ENCODE measurements around the gene AMOTL1. TPM values are rescaled to one million over a fixed set of nuclear protein-coding genes. Genes with fewer than 3 reads are reported as not detected.

The AMOTL1 gene
- polyA plus RNA-seq, 1 of the 3 experiments (the other 2 are of a cell fraction), result 10.7 TPM

- WGBS (ENCODE audit: low lambda C conversion rate), result 91% methylated on average over 5 of the region's 5 CpGs
- no peaks in the 10 kb centered on the region for H3K27me3 ChIP-seq (ENCODE audit: insufficient read depth)
Measured at GRCh38 chr11:94868468-94868867, 100.3 kb downstream of the AMOTL1 start.

GRCh38 chr11:94869186-94869585 is 101.0 kb downstream of the AMOTL1 start:
- no peak overlapping the region for H3K27ac ChIP-seq (ENCODE audit: low read depth in 2 of 2, low read length in 1 of 2)
- CTCF ChIA-PET, result no interaction called here

More at GRCh38 chr11:94868468-94868867, 100.3 kb downstream of the AMOTL1 start:
- TF ChIP-seq POLR2AphosphoS5 (IDR thresholded peaks at IDR 0.05; ENCODE audit: low read depth, low read length) (no peak), NRF1 (IDR thresholded peaks at IDR 0.05; ENCODE audit: low read depth, low read length) (no peak)
- CTCF ChIA-PET, result interaction anchor here (1.1 to 2.1 kb wide), 2 partner anchors 29 to 245 kb away, joined by 3 to 9 read pairs; no protein-coding TSS in a partner anchor
- H4K20me1 ChIP-seq (ENCODE audit: insufficient read depth), result no peaks in the 10 kb centered on the region
- DNase-seq, result no peak
- no peaks in the 10 kb centered on the region for H3K79me2 ChIP-seq (ENCODE audit: insufficient read depth)
- H2AFZ ChIP-seq (ENCODE audit: low read depth), result no peak overlapping the region
- no peak overlapping the region for H3K4me3 ChIP-seq (ENCODE audit: low read depth in 2 of 2, low read length in 1 of 2)
- H3K4me1 ChIP-seq (ENCODE audit: control insufficient read depth in 1 of 2, insufficient read depth in 2 of 2, low read depth in 1 of 2, low read length in 1 of 2), result no peaks in the 10 kb centered on the region; a peak in 1 of 4 replicates
- no peak overlapping the region for H3K27ac ChIP-seq (ENCODE audit: low read depth in 2 of 2, low read length in 1 of 2)
- no peak overlapping the region for H3K4me2 ChIP-seq
- no peak overlapping the region for H3K9ac ChIP-seq
- no peaks in the 10 kb centered on the region for H3K9me3 ChIP-seq
- no peaks in the 10 kb centered on the region for H3F3A ChIP-seq (replicated peaks; ENCODE audit: insufficient read depth)
- no peaks in the 10 kb centered on the region for H3K9me2 ChIP-seq
- H3K36me3 ChIP-seq (replicated peaks in 1 of 2; ENCODE audit: control insufficient read depth in 1 of 2, insufficient read depth in 2 of 2, low read length in 1 of 2), result peaks cover 27 to 83% of the 10 kb centered on the region in 2 experiments
- POLR2A ChIA-PET, result no interaction called here

GRCh38 chr11:94870422-94870821 is 102.3 kb downstream of the AMOTL1 start:
- no peaks in the 10 kb centered on the region for H3K9me3 ChIP-seq
- H3K36me3 ChIP-seq (replicated peaks in 1 of 2; ENCODE audit: control insufficient read depth in 1 of 2, insufficient read depth in 2 of 2, low read length in 1 of 2), result peaks cover 17 to 80% of the 10 kb centered on the region in 2 experiments
- no peak for DNase-seq
- H3K4me1 ChIP-seq (ENCODE audit: control insufficient read depth in 1 of 2, insufficient read depth in 2 of 2, low read depth in 1 of 2, low read length in 1 of 2), result no peaks in the 10 kb centered on the region
- ChIA-PET CTCF (interaction anchor here (1.5 kb wide), 1 partner anchor 27 kb away, joined by 3 read pairs; no protein-coding TSS in a partner anchor), POLR2A (no interaction called here)
- H3F3A ChIP-seq (replicated peaks; ENCODE audit: insufficient read depth), result no peaks in the 10 kb centered on the region
- no peak for TF ChIP-seq RCOR1 (IDR thresholded peaks at IDR 0.05; ENCODE audit: low read length)
- no peak for TF ChIP-seq NFIC (IDR thresholded peaks at IDR 0.05; ENCODE audit: borderline replicate concordance)
- WGBS (ENCODE audit: low lambda C conversion rate), result 80% methylated on average over 3 of the region's 5 CpGs
- no peak overlapping the region for H3K9ac ChIP-seq
- no peaks in the 10 kb centered on the region for H3K27me3 ChIP-seq (ENCODE audit: insufficient read depth)
- H3K79me2 ChIP-seq (ENCODE audit: insufficient read depth), result no peaks in the 10 kb centered on the region
- no peak overlapping the region for H2AFZ ChIP-seq (ENCODE audit: low read depth)
- no peak overlapping the region for H3K27ac ChIP-seq (ENCODE audit: low read depth in 2 of 2, low read length in 1 of 2)
- H4K20me1 ChIP-seq (ENCODE audit: insufficient read depth), result no peaks in the 10 kb centered on the region
- no peak overlapping the region for H3K4me3 ChIP-seq (ENCODE audit: low read depth in 2 of 2, low read length in 1 of 2)
- H3K4me2 ChIP-seq, result no peak overlapping the region
- no peaks in the 10 kb centered on the region for H3K9me2 ChIP-seq

More at GRCh38 chr11:94869186-94869585, 101.0 kb downstream of the AMOTL1 start:
- Histone ChIP-seq H2AFZ (ENCODE audit: low read depth) (no peak overlapping the region), H3K9me2 (no peaks in the 10 kb centered on the region), H3K27me3 (ENCODE audit: insufficient read depth) (no peaks in the 10 kb centered on the region), H4K20me1 (ENCODE audit: insufficient read depth) (no peaks in the 10 kb centered on the region), H3K79me2 (ENCODE audit: insufficient read depth) (no peaks in the 10 kb centered on the region), H3K4me3 (ENCODE audit: low read depth in 2 of 2, low read length in 1 of 2) (no peak overlapping the region), H3K9ac (no peak overlapping the region), H3K4me1 (ENCODE audit: control insufficient read depth in 1 of 2, insufficient read depth in 2 of 2, low read depth in 1 of 2, low read length in 1 of 2) (no peaks in the 10 kb centered on the region), H3K4me2 (no peak overlapping the region), H3F3A (replicated peaks; ENCODE audit: insufficient read depth) (no peaks in the 10 kb centered on the region), H3K36me3 (replicated peaks in 1 of 2; ENCODE audit: control insufficient read depth in 1 of 2, insufficient read depth in 2 of 2, low read length in 1 of 2) (peaks cover 20 to 86% of the 10 kb centered on the region in 2 experiments), H3K9me3 (no peaks in the 10 kb centered on the region)
- WGBS (ENCODE audit: low lambda C conversion rate), result 90% methylated on average over 2 of the region's 10 CpGs
- DNase-seq, result no peak
- TF ChIP-seq FOXM1 (IDR thresholded peaks at IDR 0.05; ENCODE audit: low read depth) (no peak), RFX5 (IDR thresholded peaks at IDR 0.05; ENCODE audit: low read length) (no peak), RAD21 (IDR thresholded peaks at IDR 0.05; ENCODE audit: low read length) (no peak), EP300 (IDR thresholded peaks at IDR 0.05; ENCODE audit: borderline replicate concordance in 1 of 2, low read depth in 1 of 2, low read length in 1 of 2) (no peak), USF1 (IDR thresholded peaks at IDR 0.05; ENCODE audit: borderline replicate concordance, low read depth) (no peak)
- POLR2A ChIA-PET, result no interaction called here
